ENCODE measurements around the gene MPC1.

MPC1 gene

GRCh38 chr6:166382933-166383801, at the start of gene MPC1:
Gene MPC1 (minus strand): TSS chr6:166382940. CDS start chr6:166382876, 64 bp downstream.
- no peak for TF ChIP-seq CTCF (conservative IDR thresholded peaks at IDR 0.05; ENCODE audit: low read depth, low read length)
- peak; percentile 86 for DNase-seq (ENCODE audit: low read depth)

GRCh38 chr6:166430269-166430668, 47.5 kb upstream of the MPC1 start:
- no peak for DNase-seq (ENCODE audit: low read depth)
- H3K4me3 ChIP-seq (ENCODE audit: low read length): no peak overlapping the region
- no peak for TF ChIP-seq CTCF (conservative IDR thresholded peaks at IDR 0.05; ENCODE audit: low read depth, low read length)

More at GRCh38 chr6:166382933-166383801, at the start of gene MPC1:
- H3K4me3 ChIP-seq (ENCODE audit: low read length): peak within 1 kb of the TSS; percentile 74

GRCh38 chr6:166424431-166424830, 41.7 kb upstream of the MPC1 start:
- no peak overlapping the region for H3K4me3 ChIP-seq (ENCODE audit: low read length)
- TF ChIP-seq CTCF (conservative IDR thresholded peaks at IDR 0.05; ENCODE audit: low read depth, low read length): no peak
- DNase-seq (ENCODE audit: low read depth): no peak

- no peak for TF ChIP-seq CTCF (conservative IDR thresholded peaks at IDR 0.05; ENCODE audit: low read depth, low read length)
- DNase-seq (ENCODE audit: low read depth): no peak
- H3K4me3 ChIP-seq (ENCODE audit: low read length): no peak overlapping the region
These were observed 41.0 kb upstream of the MPC1 start for GRCh38 chr6:166423781-166424180.

- H3K4me3 ChIP-seq (ENCODE audit: low read length): no peak overlapping the region
- no peak for TF ChIP-seq CTCF (conservative IDR thresholded peaks at IDR 0.05; ENCODE audit: low read depth, low read length)
- no peak for DNase-seq (ENCODE audit: low read depth)
These were observed 40.5 kb upstream of the MPC1 start for GRCh38 chr6:166423051-166423745.

GRCh38 chr6:166422201-166422940, 39.6 kb upstream of the MPC1 start:
- DNase-seq (ENCODE audit: low read depth): no peak
- no peak overlapping the region for H3K4me3 ChIP-seq (ENCODE audit: low read length)
- no peak for TF ChIP-seq CTCF (conservative IDR thresholded peaks at IDR 0.05; ENCODE audit: low read depth, low read length)

All from retinal pigment epithelial cell (primary cell).